H1 (cell line): ENCODE data around the gene APOC4. TPM values are rescaled to one million over a fixed set of nuclear protein-coding genes. Genes with fewer than 3 reads are reported as not detected.

Experiments
- CTCF ChIA-PET: fragments of 300-600 bp; sonication (Branson Sonifier 250); formaldehyde crosslinking; loops from one replicate; lab custom pipeline; 2021; ENCODE audit not compliant: partially characterized antibody; lab: Charles Lee
- POLR2A ChIA-PET: fragments of 300-600 bp; sonication (Branson Sonifier 250); formaldehyde crosslinking; loops from one replicate; lab custom pipeline; 2021; ENCODE audit warnings: inconsistent platforms; ENCODE audit not compliant: partially characterized antibody; lab: Charles Lee
- DNase-seq, 2 experiments: peaks; one replicate each; pipeline versions ENCODE4 v3.0.0 to v3.0.0-alpha.2; 2010 to 2022; ENCODE audit warnings: low spot score in 2 of 2, low read depth in 1 of 2, mixed read lengths in 1 of 2
- FAIRE-seq: peaks from 2 replicates; lab custom pipeline; 2011; peaks lifted over from hg19 to GRCh38; lab: Jason Lieb, UNC
- H2AFZ ChIP-seq: 2 replicates; pipeline ENCODE4 v1.8.1; 2012; ENCODE audit warnings: low read length, inconsistent platforms
- H2AK5ac ChIP-seq: 2 replicates; pipeline ENCODE4 v1.6.1; 2013; ENCODE audit warnings: low read depth, low read length
- H2BK120ac ChIP-seq: replicated peaks from 2 replicates; pipeline ENCODE3; 2013; ENCODE audit warnings: low read depth, low read length, inconsistent platforms
- H2BK12ac ChIP-seq: 2 replicates; pipeline ENCODE4 v1.6.1; 2013; ENCODE audit warnings: low read depth, low read length
- H2BK15ac ChIP-seq: 2 replicates; pipeline ENCODE4 v1.6.1; 2013; ENCODE audit warnings: low read length
- H2BK20ac ChIP-seq: 2 replicates; pipeline ENCODE4 v1.6.1; 2013; ENCODE audit warnings: low read length
- H2BK5ac ChIP-seq: 2 replicates; pipeline ENCODE4 v1.6.1; 2013; ENCODE audit warnings: low read depth, low read length
- H3K14ac ChIP-seq: 2 replicates; pipeline ENCODE4 v1.6.1; 2013; ENCODE audit warnings: inconsistent platforms; ENCODE audit not compliant: insufficient read length
- H3K18ac ChIP-seq: 2 replicates; pipeline ENCODE4 v1.6.1; 2013; ENCODE audit warnings: low read length; ENCODE audit errors: extremely low read depth
- H3K23ac ChIP-seq: 2 replicates; pipeline ENCODE4 v1.6.1; 2013; ENCODE audit warnings: inconsistent platforms; ENCODE audit not compliant: insufficient read length
- H3K23me2 ChIP-seq: 2 replicates; pipeline ENCODE4 v1.6.1; 2013; ENCODE audit warnings: low read depth, low read length
- H3K27ac ChIP-seq: 2 replicates; pipeline ENCODE4 v1.6.1; 2011; ENCODE audit warnings: low read depth, low read length, inconsistent platforms
- H3K27me3 ChIP-seq, 4 experiments: replicated peaks in 1 of 4; 1 replicate in 1 of 4; 2 replicates in 3 of 4; pipeline versions ENCODE4 v1.6.1 to v1.8.1; 2011 to 2013; ENCODE audit warnings: low read length in 3 of 4, mild to moderate bottlenecking in 3 of 4, inconsistent platforms in 2 of 4, mixed read lengths in 2 of 4, moderate library complexity in 1 of 4; ENCODE audit not compliant: control insufficient read depth in 3 of 4, insufficient read depth in 3 of 4; ENCODE audit errors: extremely low read depth in 1 of 4
- H3K36me3 ChIP-seq, 4 experiments: 2 replicates each; pipeline versions ENCODE4 v1.6.1 to v1.8.1; 2011 to 2013; ENCODE audit warnings: mild to moderate bottlenecking in 4 of 4, low read length in 3 of 4, moderate library complexity in 2 of 4, control low read depth in 1 of 4, inconsistent platforms in 1 of 4; ENCODE audit not compliant: insufficient read depth in 4 of 4, control insufficient read depth in 2 of 4
- H3K4ac ChIP-seq: replicated peaks from 2 replicates; pipeline ENCODE3; 2013; ENCODE audit warnings: low read length, low read depth, mixed read lengths, inconsistent platforms; ENCODE audit not compliant: insufficient read length
- H3K4me1 ChIP-seq, 4 experiments: replicated peaks in 1 of 4; 1 replicate in 1 of 4; 2 replicates in 3 of 4; pipeline versions ENCODE4 v1.6.1 to v1.8.1; 2011 to 2013; ENCODE audit warnings: low read length in 3 of 4, inconsistent platforms in 2 of 4, mixed read lengths in 1 of 4; ENCODE audit not compliant: insufficient read depth in 4 of 4, control insufficient read depth in 3 of 4
- H3K4me2 ChIP-seq, 2 experiments: 2 replicates each; pipeline versions ENCODE4 v1.6.1 to v1.8.1; 2011 to 2013; ENCODE audit warnings: low read depth in 2 of 2, low read length in 2 of 2, control low read depth in 1 of 2, inconsistent platforms in 1 of 2, mild to moderate bottlenecking in 1 of 2; ENCODE audit not compliant: insufficient read depth in 1 of 2
- H3K4me3 ChIP-seq, 4 experiments: fragments of 200-600, 300-600 bp in 1 of 4; sonication (generic), shearing (Covaris generic), sonication (Bioruptor Twin) in 1 of 4; 2 replicates each; pipeline versions ENCODE4 v1.5.1 to v1.8.1; 2011 to 2016; ENCODE audit warnings: low read length in 4 of 4, low read depth in 3 of 4, control low read depth in 2 of 4, inconsistent platforms in 2 of 4, mild to moderate bottlenecking in 2 of 4, mixed read lengths in 1 of 4, moderate library complexity in 1 of 4; ENCODE audit not compliant: insufficient read depth in 2 of 4; ENCODE audit errors: extremely low read depth in 1 of 4
- H3K56ac ChIP-seq: replicated peaks from 2 replicates; pipeline ENCODE3; 2013; ENCODE audit warnings: low read depth, mild to moderate bottlenecking, mixed read lengths, low read length, inconsistent platforms; ENCODE audit not compliant: insufficient read length
- H3K79me1 ChIP-seq: 2 replicates; pipeline ENCODE4 v1.6.1; 2013; ENCODE audit warnings: low read depth, low read length, control low read depth
- H3K79me2 ChIP-seq, 2 experiments: 2 replicates each; pipeline versions ENCODE4 v1.6.1 to v1.8.1; 2012 to 2013; ENCODE audit warnings: low read length in 2 of 2, mild to moderate bottlenecking in 2 of 2, inconsistent platforms in 1 of 2; ENCODE audit not compliant: insufficient read depth in 2 of 2, control insufficient read depth in 1 of 2
- H3K9ac ChIP-seq, 4 experiments: replicated peaks in 1 of 4; 1 replicate in 1 of 4; 2 replicates in 3 of 4; pipeline versions ENCODE4 v1.6.1 to v1.8.1; 2011 to 2013; ENCODE audit warnings: low read depth in 3 of 4, low read length in 3 of 4, control low read depth in 2 of 4, mild to moderate bottlenecking in 2 of 4, moderate library complexity in 2 of 4, inconsistent platforms in 1 of 4; ENCODE audit errors: extremely low read depth in 1 of 4
- H3K9me3 ChIP-seq, 2 experiments: 2 replicates each; pipeline versions ENCODE4 v1.6.1 to v1.8.1; 2012 to 2013; ENCODE audit warnings: mild to moderate bottlenecking in 2 of 2, moderate library complexity in 2 of 2, control low read depth in 1 of 2, inconsistent platforms in 1 of 2, low read depth in 1 of 2, low read length in 1 of 2, mixed read lengths in 1 of 2; ENCODE audit not compliant: insufficient read depth in 2 of 2
- H4K20me1 ChIP-seq, 2 experiments: replicated peaks in 1 of 2; 2 replicates each; pipeline versions ENCODE3 to v1.8.1; 2011 to 2013; ENCODE audit warnings: inconsistent platforms in 2 of 2, low read length in 2 of 2, mild to moderate bottlenecking in 1 of 2; ENCODE audit not compliant: insufficient read depth in 2 of 2, control insufficient read depth in 1 of 2
- H4K5ac ChIP-seq: 2 replicates; pipeline ENCODE4 v1.6.1; 2013; ENCODE audit warnings: low read length, low read depth, mixed read lengths, inconsistent platforms; ENCODE audit not compliant: insufficient read length
- H4K8ac ChIP-seq: 2 replicates; pipeline ENCODE4 v1.8.0; 2013; ENCODE audit warnings: mild to moderate bottlenecking, moderate library complexity, low read length, inconsistent platforms; ENCODE audit not compliant: insufficient read depth; ENCODE audit errors: extremely low read depth
- H4K91ac ChIP-seq: replicated peaks from 2 replicates; pipeline ENCODE3; 2013; ENCODE audit warnings: low read length, mixed read lengths, inconsistent platforms; ENCODE audit not compliant: insufficient read length
- MAFK ChIP-seq: IDR thresholded peaks from 2 replicates; pipeline ENCODE4 v1.6.1; 2012; ENCODE audit warnings: low read depth, mild to moderate bottlenecking, improper control_type of control experiment, low read length
- RXRA ChIP-seq: IDR thresholded peaks from 2 replicates; pipeline ENCODE4 v1.6.1; 2011; ENCODE audit warnings: low read depth, mild to moderate bottlenecking, low read length, moderate library complexity; ENCODE audit not compliant: insufficient read depth
- WGBS, 2 experiments: shearing (Covaris generic) in 1 of 2; methylation state at CpG; one replicate each; pipeline versions ENCODE4 v1.1.6 to v1.1.7; 2013 to 2015; ENCODE audit warnings: low lambda C conversion rate in 2 of 2, mixed read lengths in 2 of 2, inconsistent platforms in 1 of 2, low coverage in 1 of 2, missing lambda C conversion rate in 1 of 2; ENCODE audit not compliant: insufficient replicate concordance in 2 of 2, insufficient coverage in 1 of 2, insufficient read length in 1 of 2; ENCODE audit errors: extremely low coverage in 1 of 2, missing lambda C conversion rate in 1 of 2; 5-methylcytosine and 5-hydroxymethylcytosine counted together
- polyA plus RNA-seq, 7 experiments: library from polyadenylated mRNA; depleted of rRNA in 3 of 7; stranded (reverse) in 5 of 7; unstranded in 2 of 7; fragments of >200 nt in 5 of 7; fragments of 200-250 nt in 2 of 7; gene quantifications; 1 replicate in 5 of 7; 2 replicates in 1 of 7; 4 replicates in 1 of 7; pipeline versions ENCODE4 v1.2.1 to v1.2.3, GENCODE V29; 2011 to 2013; ENCODE audit warnings: missing spikeins in 2 of 7, mixed read lengths in 2 of 7
- total RNA-seq: library from RNA; stranded (reverse); fragmentation: NEBNext Ultra II Directional; extraction: Animal tissue kit (Norgen Biotek cat#: 25700); gene quantifications from 2 replicates; pipeline ENCODE4 v1.2.1, GENCODE V29; 2021

Gene APOC4
- total and polyA plus RNA-seq, 2 of the 8 experiments (the other 6 are each of a cell fraction or from before 2014, with no cell fraction given): not detected

GRCh38 chr19:44993926-44994537 lies 52.0 kb downstream of the APOC4 start:
- ChIA-PET CTCF (interaction anchor here (3.3 kb wide), 1 partner anchor 65 kb away, joined by 11 read pairs; no protein-coding TSS in a partner anchor), POLR2A (interaction anchor here (0.7 to 1.8 kb wide), 5 partner anchors 13 to 104 kb away, joined by 3 to 4 read pairs (median 3); no protein-coding TSS in a partner anchor)
- peaks cover 0 to 7% of the 10 kb centered on the region in 2 experiments for H4K20me1 ChIP-seq
- no peak overlapping the region for H4K91ac ChIP-seq
- H3K4me2 ChIP-seq: no peak overlapping the region
- no peak overlapping the region for H3K14ac ChIP-seq
- H2BK5ac ChIP-seq: no peak overlapping the region
- H3K9ac ChIP-seq: no peak overlapping the region
- no peak overlapping the region for H3K56ac ChIP-seq
- no peak overlapping the region for H3K18ac ChIP-seq
- H3K27me3 ChIP-seq: no peaks in the 10 kb centered on the region
- TF ChIP-seq MAFK (no peak), RXRA (no peak)
- no peak overlapping the region for H3K4me3 ChIP-seq
- H3K79me1 ChIP-seq: no peaks in the 10 kb centered on the region; the same call in 1 of the 2 replicates
- no peak overlapping the region for H2AK5ac ChIP-seq
- H2BK120ac ChIP-seq: no peak overlapping the region
- H4K8ac ChIP-seq: no peak overlapping the region; the same call in 1 of the 2 replicates
- H3K4me1 ChIP-seq: no peaks in the 10 kb centered on the region
- H4K5ac ChIP-seq: no peak overlapping the region
- no peaks in the 10 kb centered on the region for H3K23me2 ChIP-seq
- no peak overlapping the region for H2BK20ac ChIP-seq
- WGBS, 2 experiments: 88% methylated on average over 12 of the region's 12 CpGs; no CpG with 5 or more reads in 1 of the 2 experiments
- H2AFZ ChIP-seq: no peak overlapping the region
- DNase-seq (no peak), FAIRE-seq (no peak)
- H3K36me3 ChIP-seq: peaks cover 0 to 22% (median 2%) of the 10 kb centered on the region in 4 experiments; a peak in 4 of 8 replicates
- H3K9me3 ChIP-seq: no peaks in the 10 kb centered on the region
- H3K4ac ChIP-seq: no peak overlapping the region
- H3K79me2 ChIP-seq: no peaks in the 10 kb centered on the region
- no peak overlapping the region for H3K27ac ChIP-seq
- no peak overlapping the region for H2BK12ac ChIP-seq
- H3K23ac ChIP-seq: no peak overlapping the region
- H2BK15ac ChIP-seq: no peak overlapping the region

Other genes with a start within 250 kb of the APOC4 start
- gene CEACAM16, start 243.1 kb upstream of the APOC4 start, total RNA-seq: not detected in 2 replicates
- not detected in 2 replicates for gene CEACAM16, start 243.1 kb upstream of the APOC4 start, polyA plus RNA-seq (2011; rRNA removed)
- gene BCL3, start 193.5 kb upstream of the APOC4 start, total RNA-seq: 1.7 and 2.4 TPM in 2 replicates
- 0.88 and 3.0 TPM in 2 replicates for gene BCL3, start 193.5 kb upstream of the APOC4 start, polyA plus RNA-seq (2011; rRNA removed)
- 17.4 and 19.2 TPM in 2 replicates for gene CBLC, start 164.3 kb upstream of the APOC4 start, total RNA-seq
- 35.7 and 53.4 TPM in 2 replicates for gene CBLC, start 164.3 kb upstream of the APOC4 start, polyA plus RNA-seq (2011; rRNA removed)
- gene BCAM, start 133.1 kb upstream of the APOC4 start, total RNA-seq: 81.4 and 83.0 TPM in 2 replicates
- gene BCAM, start 133.1 kb upstream of the APOC4 start, polyA plus RNA-seq (2011; rRNA removed): 32.5 and 84.3 TPM in 2 replicates
- gene NECTIN2, start 95.9 kb upstream of the APOC4 start, total RNA-seq: 181 and 184 TPM in 2 replicates
- gene NECTIN2, start 95.9 kb upstream of the APOC4 start, polyA plus RNA-seq (2011; rRNA removed): 237 and 318 TPM in 2 replicates
- 178 and 179 TPM in 2 replicates for gene TOMM40, start 51.0 kb upstream of the APOC4 start, total RNA-seq
- 154 and 189 TPM in 2 replicates for gene TOMM40, start 51.0 kb upstream of the APOC4 start, polyA plus RNA-seq (2011; rRNA removed)
- 629 and 679 TPM in 2 replicates for gene APOE, start 36.4 kb upstream of the APOC4 start, total RNA-seq
- gene APOE, start 36.4 kb upstream of the APOC4 start, polyA plus RNA-seq (2011; rRNA removed): 1,258 and 1,819 TPM in 2 replicates
- gene APOC1, start 27.6 kb upstream of the APOC4 start, total RNA-seq: 78.2 and 87.8 TPM in 2 replicates
- gene APOC1, start 27.6 kb upstream of the APOC4 start, polyA plus RNA-seq (2011; rRNA removed): 55.8 and 93.6 TPM in 2 replicates
- not detected in 2 replicates for gene APOC2, start 3.8 kb downstream of the APOC4 start, total RNA-seq
- gene APOC2, start 3.8 kb downstream of the APOC4 start, polyA plus RNA-seq (2011; rRNA removed): not detected in 2 replicates
- 84.8 and 95.8 TPM in 2 replicates for gene CLPTM1, start 13.1 kb downstream of the APOC4 start, total RNA-seq
- 108 and 140 TPM in 2 replicates for gene CLPTM1, start 13.1 kb downstream of the APOC4 start, polyA plus RNA-seq (2011; rRNA removed)
- gene RELB, start 59.2 kb downstream of the APOC4 start, total RNA-seq: 12.5 and 13.1 TPM in 2 replicates
- gene RELB, start 59.2 kb downstream of the APOC4 start, polyA plus RNA-seq (2011; rRNA removed): 10.0 and 12.6 TPM in 2 replicates
- 63.4 and 71.7 TPM in 2 replicates for gene CLASRP, start 96.8 kb downstream of the APOC4 start, total RNA-seq
- 22.3 and 25.8 TPM in 2 replicates for gene CLASRP, start 96.8 kb downstream of the APOC4 start, polyA plus RNA-seq (2011; rRNA removed)
- 6.8 and 7.5 TPM in 2 replicates for gene ZNF296, start 134.2 kb downstream of the APOC4 start, total RNA-seq
- gene ZNF296, start 134.2 kb downstream of the APOC4 start, polyA plus RNA-seq (2011; rRNA removed): 2.7 and 6.4 TPM in 2 replicates
- gene GEMIN7, start 137.0 kb downstream of the APOC4 start, total RNA-seq: 48.0 and 48.5 TPM in 2 replicates
- gene GEMIN7, start 137.0 kb downstream of the APOC4 start, polyA plus RNA-seq (2011; rRNA removed): 91.6 and 113 TPM in 2 replicates
- gene PPP1R37, start 150.9 kb downstream of the APOC4 start, total RNA-seq: 25.7 and 27.0 TPM in 2 replicates
- gene PPP1R37, start 150.9 kb downstream of the APOC4 start, polyA plus RNA-seq (2011; rRNA removed): 14.6 and 22.5 TPM in 2 replicates
- 0.38 and 0.39 TPM in 2 replicates for gene NKPD1, start 218.7 kb downstream of the APOC4 start, total RNA-seq
- gene NKPD1, start 218.7 kb downstream of the APOC4 start, polyA plus RNA-seq (2011; rRNA removed): 0.30 and 0.55 TPM in 2 replicates
- 30.5 and 31.8 TPM in 2 replicates for gene TRAPPC6A, start 236.0 kb downstream of the APOC4 start, total RNA-seq
- 130 and 144 TPM in 2 replicates for gene TRAPPC6A, start 236.0 kb downstream of the APOC4 start, polyA plus RNA-seq (2011; rRNA removed)
- gene BLOC1S3, start 236.5 kb downstream of the APOC4 start, total RNA-seq: 6.0 and 8.0 TPM in 2 replicates
- 6.1 and 7.6 TPM in 2 replicates for gene BLOC1S3, start 236.5 kb downstream of the APOC4 start, polyA plus RNA-seq (2011; rRNA removed)